Esophagus muscularis mucosa (tissue), 4 donors: ENCODE data around the gene OR51V1. TPM values are rescaled to one million over a fixed set of nuclear protein-coding genes. Genes with fewer than 3 reads are reported as not detected.

ENCODE experiments used
- DNase-seq: peaks from one replicate; pipeline ENCODE4 v3.0.0-alpha.2; 2017; ENCODE audit errors: extremely low spot score
- H3K27ac ChIP-seq, 4 donors: fragments of 200-600 bp; sonication (generic); replicated peaks in 1 of 4; 1 replicate in 3 of 4; 2 replicates in 1 of 4; pipeline ENCODE4 v1.5.1; 2016 to 2019; ENCODE audit warnings: mild to moderate bottlenecking in 1 of 4
- H3K27me3 ChIP-seq, 4 donors: fragments of 200-600 bp; sonication (generic); one replicate each; pipeline versions ENCODE4 v1.5.1 to v1.6.0; 2016 to 2019
- H3K36me3 ChIP-seq, 4 donors: fragments of 200-600 bp; sonication (generic); one replicate each; pipeline ENCODE4 v1.5.1; 2016 to 2019
- H3K4me1 ChIP-seq, 4 donors: fragments of 200-600 bp; sonication (generic); one replicate each; pipeline ENCODE4 v1.5.1; 2016 to 2019
- H3K4me3 ChIP-seq, 4 donors: fragments of 200-600 bp; sonication (generic); 1 replicate in 2 of 4; 2 replicates in 2 of 4; pipeline ENCODE4 v1.5.1; 2016 to 2019; ENCODE audit warnings: mild to moderate bottlenecking in 4 of 4, moderate library complexity in 1 of 4
- H3K9me3 ChIP-seq, 4 donors: fragments of 200-600 bp; sonication (generic); 1 replicate in 3 of 4; 2 replicates in 1 of 4; pipeline ENCODE4 v1.5.1; 2016 to 2019
- EP300 ChIP-seq: sonication (generic); formaldehyde crosslinking; IDR thresholded peaks from one replicate; pipeline ENCODE4 v1.6.1; 2017; ENCODE audit warnings: antibody characterized with exemption
- POLR2A ChIP-seq: fragments of 450-650 bp; IDR thresholded peaks from one replicate; pipeline ENCODE4 v1.6.1; 2017; ENCODE audit warnings: antibody characterized with exemption, moderate library complexity, mild to moderate bottlenecking, low read depth
- POLR2AphosphoS5 ChIP-seq, 2 donors: sonication (generic); formaldehyde crosslinking; IDR thresholded peaks; one replicate each; pipeline ENCODE4 v1.6.1; 2017; ENCODE audit warnings: antibody characterized with exemption in 2 of 2
- WGBS: methylation state at CpG from one replicate; pipeline ENCODE4 v1.1.5; 2018; 5-methylcytosine and 5-hydroxymethylcytosine counted together
- intact Hi-C: fragments of 100-400 bp; cut with DNase I; formaldehyde crosslinking; loops from one replicate; pipeline ENCODE4 v1.15.1; 2023
- total RNA-seq, 4 donors: library from RNA; depleted of rRNA; stranded (reverse); fragments of >200 nt; gene quantifications; one replicate each; pipeline versions ENCODE4 v1.1.0 to v1.2.1, GENCODE V29; 2016
- TF ChIP-seq, protein P1 (sequence below), 3 experiments: fragments of 200-600 bp in 2 of 3; fragments of 450-650 bp in 1 of 3; sonication (generic) in 2 of 3; IDR thresholded peaks; one replicate each; pipeline ENCODE4 v1.5.1; 2017 to 2019; ENCODE audit warnings: antibody characterized with exemption in 3 of 3, mild to moderate bottlenecking in 2 of 3, moderate library complexity in 1 of 3

OR51V1 gene
- total RNA-seq, 4 donors from 2014 or later: not detected

- no peak for DNase-seq
- Histone ChIP-seq H3K9me3 (no peaks in the 10 kb centered on the region), H3K4me3 (no peak overlapping the region), H3K36me3 (no peaks in the 10 kb centered on the region), H3K4me1 (no peaks in the 10 kb centered on the region), H3K27ac (no peak overlapping the region), H3K27me3 (no peaks in the 10 kb centered on the region)
- intact Hi-C loops: no loop called here
- TF ChIP-seq POLR2AphosphoS5 (IDR thresholded peaks at IDR 0.05) (no peak), EP300 (no peak)
- TF ChIP-seq, protein P1, sequence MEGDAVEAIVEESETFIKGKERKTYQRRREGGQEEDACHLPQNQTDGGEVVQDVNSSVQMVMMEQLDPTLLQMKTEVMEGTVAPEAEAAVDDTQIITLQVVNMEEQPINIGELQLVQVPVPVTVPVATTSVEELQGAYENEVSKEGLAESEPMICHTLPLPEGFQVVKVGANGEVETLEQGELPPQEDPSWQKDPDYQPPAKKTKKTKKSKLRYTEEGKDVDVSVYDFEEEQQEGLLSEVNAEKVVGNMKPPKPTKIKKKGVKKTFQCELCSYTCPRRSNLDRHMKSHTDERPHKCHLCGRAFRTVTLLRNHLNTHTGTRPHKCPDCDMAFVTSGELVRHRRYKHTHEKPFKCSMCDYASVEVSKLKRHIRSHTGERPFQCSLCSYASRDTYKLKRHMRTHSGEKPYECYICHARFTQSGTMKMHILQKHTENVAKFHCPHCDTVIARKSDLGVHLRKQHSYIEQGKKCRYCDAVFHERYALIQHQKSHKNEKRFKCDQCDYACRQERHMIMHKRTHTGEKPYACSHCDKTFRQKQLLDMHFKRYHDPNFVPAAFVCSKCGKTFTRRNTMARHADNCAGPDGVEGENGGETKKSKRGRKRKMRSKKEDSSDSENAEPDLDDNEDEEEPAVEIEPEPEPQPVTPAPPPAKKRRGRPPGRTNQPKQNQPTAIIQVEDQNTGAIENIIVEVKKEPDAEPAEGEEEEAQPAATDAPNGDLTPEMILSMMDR (IDR thresholded peaks at IDR 0.05): no peak
- 83% methylated on average over 2 of the region's 2 CpGs for WGBS
Observed at GRCh38 chr11:5245155-5245554, 44.7 kb upstream of the OR51V1 start.

GRCh38 chr11:5243816-5244180, 43.3 kb upstream of the OR51V1 start:
- Histone ChIP-seq H3K27me3 (no peaks in the 10 kb centered on the region), H3K4me3 (no peak overlapping the region), H3K4me1 (no peaks in the 10 kb centered on the region), H3K27ac (no peak overlapping the region), H3K9me3 (no peaks in the 10 kb centered on the region), H3K36me3 (no peaks in the 10 kb centered on the region)
- no peak for TF ChIP-seq EP300
- TF ChIP-seq POLR2A: no peak
- TF ChIP-seq, protein P1 (IDR thresholded peaks at IDR 0.05): no peak
- TF ChIP-seq POLR2AphosphoS5 (IDR thresholded peaks at IDR 0.05): no peak
- intact Hi-C loops: no loop called here
- 79% methylated on average over 4 of the region's 4 CpGs for WGBS
- DNase-seq: no peak

DNA sequence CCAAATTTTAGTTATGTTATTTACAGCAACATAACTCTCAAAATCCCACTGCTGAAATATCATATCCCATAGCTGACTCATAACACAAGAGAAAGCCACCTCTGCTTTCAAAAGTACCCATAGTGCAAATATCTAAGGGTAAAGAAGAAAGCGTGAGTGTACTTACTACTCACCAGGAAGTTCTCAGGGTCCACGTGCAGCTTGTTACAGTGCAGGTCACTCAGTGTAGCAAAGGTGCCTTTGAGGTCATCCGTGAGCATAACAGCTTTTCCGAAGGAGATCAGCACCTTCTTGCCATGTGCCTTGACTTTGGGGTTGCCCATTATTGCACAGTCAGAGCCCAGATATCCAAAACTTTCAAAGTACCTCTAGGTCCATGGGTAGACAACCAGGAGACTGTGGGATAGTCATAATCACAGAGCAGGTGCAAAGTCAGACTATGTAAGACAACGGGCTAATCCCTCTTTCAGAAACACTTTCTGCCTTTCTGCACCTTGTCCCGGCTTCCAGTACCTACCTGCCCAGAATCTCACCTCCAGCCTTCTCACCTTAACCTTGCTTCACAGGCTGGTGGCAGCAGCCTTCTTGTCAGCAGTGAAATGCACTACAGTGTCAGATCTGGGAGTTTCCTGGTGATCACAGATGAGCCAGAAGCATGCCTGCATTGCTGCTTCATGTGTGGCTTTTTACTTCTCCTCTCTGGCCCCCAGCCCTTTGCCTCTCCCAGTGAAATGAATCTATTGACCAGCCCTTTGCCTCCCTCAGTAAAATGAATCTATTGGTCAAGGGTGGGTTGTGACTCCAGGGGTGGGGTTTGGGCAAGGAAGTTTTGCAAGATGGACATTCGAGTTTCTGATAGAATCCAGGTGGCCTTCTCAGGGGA, 42.7 kb upstream of the OR51V1 start:
- 69% methylated on average over 7 of the region's 7 CpGs for WGBS
- H3K4me3 ChIP-seq: no peak overlapping the region

GRCh38 chr11:5242208-5242607, 41.7 kb upstream of the OR51V1 start:
- no peaks in the 10 kb centered on the region for H3K9me3 ChIP-seq
- intact Hi-C loops: no loop called here
- no peak overlapping the region for H3K27ac ChIP-seq
- no peak for TF ChIP-seq EP300
- no peak for TF ChIP-seq POLR2A
- TF ChIP-seq, protein P1 (IDR thresholded peaks at IDR 0.05): no peak
- TF ChIP-seq POLR2AphosphoS5 (IDR thresholded peaks at IDR 0.05): no peak
- no peaks in the 10 kb centered on the region for H3K4me1 ChIP-seq
- no peaks in the 10 kb centered on the region for H3K27me3 ChIP-seq
- WGBS: 61% methylated on average over 2 of the region's 2 CpGs
- no peak for DNase-seq
- H3K4me3 ChIP-seq: no peak overlapping the region
- H3K36me3 ChIP-seq: no peaks in the 10 kb centered on the region

More for the DNA sequence above, 42.7 kb upstream of the OR51V1 start:
- TF ChIP-seq POLR2AphosphoS5 (IDR thresholded peaks at IDR 0.05) (no peak), EP300 (no peak)
- TF ChIP-seq, protein P1 (IDR thresholded peaks at IDR 0.05): no peak
- no peaks in the 10 kb centered on the region for H3K27me3 ChIP-seq
- no peak for DNase-seq
- H3K4me1 ChIP-seq: no peaks in the 10 kb centered on the region
- intact Hi-C loops: no loop called here
- H3K9me3 ChIP-seq: no peaks in the 10 kb centered on the region
- no peak overlapping the region for H3K27ac ChIP-seq
- no peaks in the 10 kb centered on the region for H3K36me3 ChIP-seq

- Histone ChIP-seq H3K9me3 (no peaks in the 10 kb centered on the region), H3K4me1 (no peaks in the 10 kb centered on the region), H3K36me3 (no peaks in the 10 kb centered on the region), H3K27me3 (no peaks in the 10 kb centered on the region), H3K4me3 (no peak overlapping the region), H3K27ac (no peak overlapping the region)
- 57% methylated on average over 3 of the region's 3 CpGs for WGBS
- TF ChIP-seq EP300 (no peak), POLR2A (no peak), POLR2AphosphoS5 (IDR thresholded peaks at IDR 0.05) (no peak)
- TF ChIP-seq, protein P1 (IDR thresholded peaks at IDR 0.05): no peak
- intact Hi-C loops: no loop called here
- DNase-seq: no peak
Observed at GRCh38 chr11:5241458-5241857, 41.0 kb upstream of the OR51V1 start.
